HepG2 (cell line): ENCODE data around the gene EYA2. TPM values are rescaled to one million over a fixed set of nuclear protein-coding genes. Genes with fewer than 3 reads are reported as not detected.

Experiments used
- GATAD2A ChIP-seq: IDR thresholded peaks from 2 replicates; pipeline ENCODE4 v1.6.1; 2016
- HMG20B ChIP-seq: conservative IDR thresholded peaks from 2 replicates; pipeline ENCODE4 v1.6.1; 2016; ENCODE audit warnings: missing genetic modification reagents, missing compliant biosample characterization
- HNF4G ChIP-seq, 2 experiments: sonication (generic) in 1 of 2; formaldehyde crosslinking in 1 of 2; IDR thresholded peaks; 2 replicates each; pipeline versions ENCODE4 v1.4.0 to v1.6.1; 2011 to 2020; ENCODE audit warnings: borderline replicate concordance in 2 of 2, low read depth in 2 of 2, mild to moderate bottlenecking in 2 of 2, low read length in 1 of 2, missing genetic modification reagents in 1 of 2, moderate library complexity in 1 of 2
- IKZF1 ChIP-seq: fragments of 450-650 bp; IDR thresholded peaks from 2 replicates; pipeline ENCODE4 v1.7.1; 2016
- MIER3 ChIP-seq: IDR thresholded peaks from 2 replicates; pipeline ENCODE4 v1.6.1; 2016; ENCODE audit warnings: missing compliant biosample characterization, borderline replicate concordance
- NFKBIZ ChIP-seq: IDR thresholded peaks from 2 replicates; pipeline ENCODE4 v1.6.1; 2018; ENCODE audit warnings: missing genetic modification reagents, missing compliant biosample characterization
- SAFB2 ChIP-seq: sonication (generic); formaldehyde crosslinking; IDR thresholded peaks from 2 replicates; pipeline ENCODE4 v1.5.1; 2020; ENCODE audit warnings: missing genetic modification reagents, low read depth, mild to moderate bottlenecking, borderline replicate concordance
- YEATS2 ChIP-seq: sonication (generic); formaldehyde crosslinking; IDR thresholded peaks from 2 replicates; pipeline ENCODE4 v1.4.0; 2020; ENCODE audit warnings: missing genetic modification reagents, borderline replicate concordance
- ZFP1 ChIP-seq: IDR thresholded peaks from 2 replicates; pipeline ENCODE4 v1.6.1; 2016
- ZNF296 ChIP-seq: sonication (generic); formaldehyde crosslinking; conservative IDR thresholded peaks from 2 replicates; pipeline ENCODE4 v1.5.0; 2020; ENCODE audit warnings: mild to moderate bottlenecking, missing genetic modification reagents
- ZNF607 ChIP-seq: sonication (generic); formaldehyde crosslinking; IDR thresholded peaks from 2 replicates; pipeline ENCODE4 v1.5.1; 2020; ENCODE audit warnings: missing genetic modification reagents, mild to moderate bottlenecking, borderline replicate concordance
- ZNF615 ChIP-seq: sonication (generic); formaldehyde crosslinking; IDR thresholded peaks from 2 replicates; pipeline ENCODE4 v1.5.0; 2020; ENCODE audit warnings: mild to moderate bottlenecking, missing genetic modification reagents, borderline replicate concordance
- ZNF792 ChIP-seq: IDR thresholded peaks from 2 replicates; pipeline ENCODE4 v1.6.1; 2016
- ZSCAN12 ChIP-seq: sonication (generic); formaldehyde crosslinking; IDR thresholded peaks from 2 replicates; pipeline ENCODE4 v1.9.0; 2021; ENCODE audit warnings: mild to moderate bottlenecking, missing genetic modification reagents
- polyA plus RNA-seq, 8 experiments: library from polyadenylated mRNA; depleted of rRNA in 3 of 8; stranded (reverse) in 7 of 8; unstranded in 1 of 8; fragments of >200 nt; fragmentation: Illumina TruSeq in 4 of 8; extraction: Trizol in 4 of 8; gene quantifications; 2 replicates each; pipeline versions ENCODE4 v1.2.1 to v1.2.3, GENCODE V29; 2011 to 2016; ENCODE audit warnings: low read depth in 4 of 8, missing spikeins in 1 of 8, mixed read lengths in 1 of 8; ENCODE audit not compliant: insufficient read depth in 1 of 8
- total RNA-seq, 5 experiments: library from RNA; depleted of rRNA; stranded (reverse); fragments of >200 nt; fragmentation: Illumina TruSeq; extraction: Trizol; gene quantifications; 2 replicates each; pipeline ENCODE4 v1.2.3, GENCODE V29; 2016; ENCODE audit warnings: low read depth in 1 of 5
- TF ChIP-seq, protein P1 (sequence below): sonication (generic); formaldehyde crosslinking; IDR thresholded peaks from 2 replicates; pipeline ENCODE4 v1.5.0; 2020; ENCODE audit warnings: missing genetic modification reagents
- TF ChIP-seq, protein P2 (sequence below): IDR thresholded peaks from 2 replicates; pipeline ENCODE4 v1.6.1; 2016
- TF ChIP-seq, protein P3 (sequence below): fragments of 450-650 bp; IDR thresholded peaks from 2 replicates; pipeline ENCODE4 v1.6.1; 2017; ENCODE audit warnings: mild to moderate bottlenecking
- TF ChIP-seq, protein P4 (sequence below): sonication (generic); formaldehyde crosslinking; IDR thresholded peaks from 2 replicates; pipeline ENCODE4 v1.4.0; 2020; ENCODE audit warnings: missing genetic modification reagents
- TF ChIP-seq, protein P5 (sequence below): sonication (generic); IDR thresholded peaks from 2 replicates; pipeline ENCODE4 v1.6.1; 2016; ENCODE audit warnings: low read depth, borderline replicate concordance
- TF ChIP-seq, protein P6 (sequence below): IDR thresholded peaks from 2 replicates; pipeline ENCODE4 v1.6.1; 2016; ENCODE audit warnings: mild to moderate bottlenecking

EYA2 gene
- total and polyA plus RNA-seq, 2 of the 13 experiments (the other 11 are each of a cell fraction or from before 2014, with no cell fraction given), result not detected

DNA sequence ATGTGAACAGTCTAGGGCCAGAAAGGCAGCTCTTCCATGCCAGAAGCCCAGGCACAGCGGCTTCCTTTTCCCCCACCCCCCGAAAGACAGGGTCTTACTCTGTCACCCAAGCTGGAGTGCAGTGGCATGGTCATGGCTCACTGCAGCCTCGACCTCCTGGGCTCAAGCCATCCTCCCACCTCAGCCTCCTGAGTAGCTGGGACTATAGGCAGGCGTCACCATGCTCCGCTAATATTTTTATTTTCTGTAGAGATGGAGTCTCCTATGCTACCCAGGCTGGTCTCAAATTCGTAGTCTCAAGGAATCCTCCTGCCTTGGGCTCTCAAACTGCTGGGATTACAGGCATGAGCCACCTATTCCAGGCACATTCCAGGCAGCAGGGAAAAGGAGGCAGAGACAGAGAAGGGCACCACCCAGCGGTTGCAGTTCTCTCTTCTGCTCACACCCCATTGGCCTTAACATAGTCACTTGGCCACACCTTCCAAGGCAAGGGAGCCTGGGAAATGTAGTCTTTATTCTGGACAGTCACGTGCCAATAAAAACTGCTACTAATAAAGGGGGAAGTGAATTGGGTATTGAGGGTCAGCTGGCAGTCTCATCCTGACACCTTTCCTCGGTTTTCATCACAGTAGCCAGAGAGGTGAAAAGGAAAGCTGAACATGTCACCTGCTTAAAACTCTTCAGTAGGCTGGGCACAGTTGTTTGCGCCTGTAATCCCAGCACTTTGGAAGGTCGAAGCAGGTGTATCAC is 255.9 kb downstream of the EYA2 start (continued):
- TF ChIP-seq NFKBIZ (CRISPR knock-in tag) (no peak; the same call in 1 of the 2 replicates), ZNF792 (CRISPR knock-in tag) (no peak), IKZF1 (no peak), HNF4G (IDR thresholded peaks at IDR 0.05; ENCODE audit: borderline replicate concordance, low read depth, low read length) (no peak), HNF4G (CRISPR knock-in tag; IDR thresholded peaks at IDR 0.05; ENCODE audit: borderline replicate concordance, low read depth) (no peak), ZNF615 (CRISPR knock-in tag) (no peak), SAFB2 (CRISPR knock-in tag) (no peak), MIER3 (CRISPR knock-in tag) (peak; percentile 65; the same call in 1 of the 2 replicates), ZFP1 (CRISPR knock-in tag) (no peak), GATAD2A (CRISPR knock-in tag) (peak; percentile 26; the same call in 1 of the 2 replicates), YEATS2 (CRISPR knock-in tag) (peak; percentile 53; the same call in 1 of the 2 replicates), ZNF607 (no peak), ZNF296 (no peak), ZSCAN12 (CRISPR knock-in tag) (no peak), HMG20B (0 out of 2 replicates have a peak, but pooled peaks have one; percentile 46)
- TF ChIP-seq, protein P1, sequence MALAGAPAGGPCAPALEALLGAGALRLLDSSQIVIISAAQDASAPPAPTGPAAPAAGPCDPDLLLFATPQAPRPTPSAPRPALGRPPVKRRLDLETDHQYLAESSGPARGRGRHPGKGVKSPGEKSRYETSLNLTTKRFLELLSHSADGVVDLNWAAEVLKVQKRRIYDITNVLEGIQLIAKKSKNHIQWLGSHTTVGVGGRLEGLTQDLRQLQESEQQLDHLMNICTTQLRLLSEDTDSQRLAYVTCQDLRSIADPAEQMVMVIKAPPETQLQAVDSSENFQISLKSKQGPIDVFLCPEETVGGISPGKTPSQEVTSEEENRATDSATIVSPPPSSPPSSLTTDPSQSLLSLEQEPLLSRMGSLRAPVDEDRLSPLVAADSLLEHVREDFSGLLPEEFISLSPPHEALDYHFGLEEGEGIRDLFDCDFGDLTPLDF (CRISPR knock-in tag), result no peak
- TF ChIP-seq, protein P2, sequence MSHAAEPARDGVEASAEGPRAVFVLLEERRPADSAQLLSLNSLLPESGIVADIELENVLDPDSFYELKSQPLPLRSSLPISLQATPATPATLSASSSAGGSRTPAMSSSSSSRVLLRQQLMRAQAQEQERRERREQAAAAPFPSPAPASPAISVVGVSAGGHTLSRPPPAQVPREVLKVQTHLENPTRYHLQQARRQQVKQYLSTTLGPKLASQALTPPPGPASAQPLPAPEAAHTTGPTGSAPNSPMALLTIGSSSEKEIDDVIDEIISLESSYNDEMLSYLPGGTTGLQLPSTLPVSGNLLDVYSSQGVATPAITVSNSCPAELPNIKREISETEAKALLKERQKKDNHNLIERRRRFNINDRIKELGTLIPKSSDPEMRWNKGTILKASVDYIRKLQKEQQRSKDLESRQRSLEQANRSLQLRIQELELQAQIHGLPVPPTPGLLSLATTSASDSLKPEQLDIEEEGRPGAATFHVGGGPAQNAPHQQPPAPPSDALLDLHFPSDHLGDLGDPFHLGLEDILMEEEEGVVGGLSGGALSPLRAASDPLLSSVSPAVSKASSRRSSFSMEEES, result peak; percentile 91
- TF ChIP-seq, protein P3, sequence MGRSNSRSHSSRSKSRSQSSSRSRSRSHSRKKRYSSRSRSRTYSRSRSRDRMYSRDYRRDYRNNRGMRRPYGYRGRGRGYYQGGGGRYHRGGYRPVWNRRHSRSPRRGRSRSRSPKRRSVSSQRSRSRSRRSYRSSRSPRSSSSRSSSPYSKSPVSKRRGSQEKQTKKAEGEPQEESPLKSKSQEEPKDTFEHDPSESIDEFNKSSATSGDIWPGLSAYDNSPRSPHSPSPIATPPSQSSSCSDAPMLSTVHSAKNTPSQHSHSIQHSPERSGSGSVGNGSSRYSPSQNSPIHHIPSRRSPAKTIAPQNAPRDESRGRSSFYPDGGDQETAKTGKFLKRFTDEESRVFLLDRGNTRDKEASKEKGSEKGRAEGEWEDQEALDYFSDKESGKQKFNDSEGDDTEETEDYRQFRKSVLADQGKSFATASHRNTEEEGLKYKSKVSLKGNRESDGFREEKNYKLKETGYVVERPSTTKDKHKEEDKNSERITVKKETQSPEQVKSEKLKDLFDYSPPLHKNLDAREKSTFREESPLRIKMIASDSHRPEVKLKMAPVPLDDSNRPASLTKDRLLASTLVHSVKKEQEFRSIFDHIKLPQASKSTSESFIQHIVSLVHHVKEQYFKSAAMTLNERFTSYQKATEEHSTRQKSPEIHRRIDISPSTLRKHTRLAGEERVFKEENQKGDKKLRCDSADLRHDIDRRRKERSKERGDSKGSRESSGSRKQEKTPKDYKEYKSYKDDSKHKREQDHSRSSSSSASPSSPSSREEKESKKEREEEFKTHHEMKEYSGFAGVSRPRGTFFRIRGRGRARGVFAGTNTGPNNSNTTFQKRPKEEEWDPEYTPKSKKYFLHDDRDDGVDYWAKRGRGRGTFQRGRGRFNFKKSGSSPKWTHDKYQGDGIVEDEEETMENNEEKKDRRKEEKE, result no peak
- TF ChIP-seq, protein P4, sequence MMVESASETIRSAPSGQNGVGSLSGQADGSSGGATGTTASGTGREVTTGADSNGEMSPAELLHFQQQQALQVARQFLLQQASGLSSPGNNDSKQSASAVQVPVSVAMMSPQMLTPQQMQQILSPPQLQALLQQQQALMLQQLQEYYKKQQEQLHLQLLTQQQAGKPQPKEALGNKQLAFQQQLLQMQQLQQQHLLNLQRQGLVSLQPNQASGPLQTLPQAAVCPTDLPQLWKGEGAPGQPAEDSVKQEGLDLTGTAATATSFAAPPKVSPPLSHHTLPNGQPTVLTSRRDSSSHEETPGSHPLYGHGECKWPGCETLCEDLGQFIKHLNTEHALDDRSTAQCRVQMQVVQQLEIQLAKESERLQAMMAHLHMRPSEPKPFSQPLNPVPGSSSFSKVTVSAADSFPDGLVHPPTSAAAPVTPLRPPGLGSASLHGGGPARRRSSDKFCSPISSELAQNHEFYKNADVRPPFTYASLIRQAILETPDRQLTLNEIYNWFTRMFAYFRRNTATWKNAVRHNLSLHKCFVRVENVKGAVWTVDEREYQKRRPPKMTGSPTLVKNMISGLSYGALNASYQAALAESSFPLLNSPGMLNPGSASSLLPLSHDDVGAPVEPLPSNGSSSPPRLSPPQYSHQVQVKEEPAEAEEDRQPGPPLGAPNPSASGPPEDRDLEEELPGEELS, result 0 out of 2 replicates have a peak, but pooled peaks have one; percentile 14
- TF ChIP-seq, protein P5, sequence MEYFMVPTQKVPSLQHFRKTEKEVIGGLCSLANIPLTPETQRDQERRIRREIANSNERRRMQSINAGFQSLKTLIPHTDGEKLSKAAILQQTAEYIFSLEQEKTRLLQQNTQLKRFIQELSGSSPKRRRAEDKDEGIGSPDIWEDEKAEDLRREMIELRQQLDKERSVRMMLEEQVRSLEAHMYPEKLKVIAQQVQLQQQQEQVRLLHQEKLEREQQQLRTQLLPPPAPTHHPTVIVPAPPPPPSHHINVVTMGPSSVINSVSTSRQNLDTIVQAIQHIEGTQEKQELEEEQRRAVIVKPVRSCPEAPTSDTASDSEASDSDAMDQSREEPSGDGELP, result no peak
- TF ChIP-seq, protein P6, sequence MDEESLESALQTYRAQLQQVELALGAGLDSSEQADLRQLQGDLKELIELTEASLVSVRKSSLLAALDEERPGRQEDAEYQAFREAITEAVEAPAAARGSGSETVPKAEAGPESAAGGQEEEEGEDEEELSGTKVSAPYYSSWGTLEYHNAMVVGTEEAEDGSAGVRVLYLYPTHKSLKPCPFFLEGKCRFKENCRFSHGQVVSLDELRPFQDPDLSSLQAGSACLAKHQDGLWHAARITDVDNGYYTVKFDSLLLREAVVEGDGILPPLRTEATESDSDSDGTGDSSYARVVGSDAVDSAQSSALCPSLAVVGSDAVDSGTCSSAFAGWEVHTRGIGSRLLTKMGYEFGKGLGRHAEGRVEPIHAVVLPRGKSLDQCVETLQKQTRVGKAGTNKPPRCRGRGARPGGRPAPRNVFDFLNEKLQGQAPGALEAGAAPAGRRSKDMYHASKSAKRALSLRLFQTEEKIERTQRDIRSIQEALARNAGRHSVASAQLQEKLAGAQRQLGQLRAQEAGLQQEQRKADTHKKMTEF (CRISPR knock-in tag), result peak; percentile 68; the same call in 1 of the 2 replicates
